H1 (cell line): ENCODE measurements around the gene KLHL17. TPM values are rescaled to one million over a fixed set of nuclear protein-coding genes. Genes with fewer than 3 reads are reported as not detected.
A peak's percentile ranks its signal among the peaks of the same experiment; 100 is the strongest.

Source experiments
- CEBPB ChIP-seq: IDR thresholded peaks from 2 replicates; pipeline ENCODE4 v1.6.1; 2012; ENCODE audit warnings: low read depth, low read length
- EZH2 ChIP-seq: fragments of 200-600 bp; sonication (generic); IDR thresholded peaks from 2 replicates; pipeline ENCODE4 v1.7.1; 2012; ENCODE audit warnings: low read depth, mild to moderate bottlenecking, moderate library complexity, low read length, inconsistent platforms; ENCODE audit not compliant: severe bottlenecking
- GABPA ChIP-seq: IDR thresholded peaks from 2 replicates; pipeline ENCODE4 v1.6.1; 2011; ENCODE audit warnings: mild to moderate bottlenecking, low read length, moderate library complexity, borderline replicate concordance; ENCODE audit not compliant: insufficient read depth
- KDM4A ChIP-seq: IDR thresholded peaks from one replicate; pipeline ENCODE4 v1.7.1; 2012; ENCODE audit warnings: low read depth, mild to moderate bottlenecking, moderate library complexity, low read length, inconsistent platforms; ENCODE audit not compliant: severe bottlenecking
- RXRA ChIP-seq: IDR thresholded peaks from 2 replicates; pipeline ENCODE4 v1.6.1; 2011; ENCODE audit warnings: low read depth, mild to moderate bottlenecking, low read length, moderate library complexity; ENCODE audit not compliant: insufficient read depth
- TCF12 ChIP-seq: IDR thresholded peaks from 2 replicates; pipeline ENCODE4 v1.6.1; 2011; ENCODE audit warnings: low read depth, mild to moderate bottlenecking, low read length
- USF2 ChIP-seq: IDR thresholded peaks from 2 replicates; pipeline ENCODE4 v1.6.1; 2011; ENCODE audit warnings: low read length, improper control_type of control experiment
- polyA plus RNA-seq, 7 experiments: library from polyadenylated mRNA; depleted of rRNA in 3 of 7; stranded (reverse) in 5 of 7; unstranded in 2 of 7; fragments of >200 nt in 5 of 7; fragments of 200-250 nt in 2 of 7; gene quantifications; 1 replicate in 5 of 7; 2 replicates in 1 of 7; 4 replicates in 1 of 7; pipeline versions ENCODE4 v1.2.1 to v1.2.3, GENCODE V29; 2011 to 2013; ENCODE audit warnings: missing spikeins in 2 of 7, mixed read lengths in 2 of 7
- total RNA-seq: library from RNA; stranded (reverse); fragmentation: NEBNext Ultra II Directional; extraction: Animal tissue kit (Norgen Biotek cat#: 25700); gene quantifications from 2 replicates; pipeline ENCODE4 v1.2.1, GENCODE V29; 2021
- TF ChIP-seq, protein P1 (sequence below): IDR thresholded peaks from 2 replicates; pipeline ENCODE4 v1.6.1; 2012; ENCODE audit warnings: inconsistent platforms

KLHL17 gene
- total and polyA plus RNA-seq, 2 of the 8 experiments (the other 6 are each of a cell fraction or from before 2014, with no cell fraction given): 32.6 to 36.1 TPM

GRCh38 chr1:970242-970972 is 10.0 kb downstream of the KLHL17 start (continued):
- TF ChIP-seq EZH2 (peak; percentile 24), TCF12 (no peak), USF2 (no peak), CEBPB (no peak), KDM4A (peak; percentile 32), GABPA (peak; percentile 22; the same call in 1 of the 2 replicates), RXRA (no peak)
- TF ChIP-seq, protein P1, sequence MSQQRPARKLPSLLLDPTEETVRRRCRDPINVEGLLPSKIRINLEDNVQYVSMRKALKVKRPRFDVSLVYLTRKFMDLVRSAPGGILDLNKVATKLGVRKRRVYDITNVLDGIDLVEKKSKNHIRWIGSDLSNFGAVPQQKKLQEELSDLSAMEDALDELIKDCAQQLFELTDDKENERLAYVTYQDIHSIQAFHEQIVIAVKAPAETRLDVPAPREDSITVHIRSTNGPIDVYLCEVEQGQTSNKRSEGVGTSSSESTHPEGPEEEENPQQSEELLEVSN: no peak
